H9 (cell line): ENCODE data around the gene OR9I1. TPM values are rescaled to one million over a fixed set of nuclear protein-coding genes. Genes with fewer than 3 reads are reported as not detected.

Source experiments
- DNase-seq: peaks from one replicate; pipeline ENCODE4 v3.0.0-alpha.2; 2017
- H2AFZ ChIP-seq: one replicate; pipeline ENCODE4 v1.6.1; 2013; ENCODE audit warnings: mild to moderate bottlenecking, low read length, control low read depth, moderate library complexity
- H2AK5ac ChIP-seq: 2 replicates; pipeline ENCODE4 v1.6.1; 2013; ENCODE audit warnings: low read length, control low read depth, mixed read lengths; ENCODE audit not compliant: insufficient read length
- H2BK120ac ChIP-seq: one replicate; pipeline ENCODE4 v1.6.1; 2013; ENCODE audit warnings: low read depth, mild to moderate bottlenecking, low read length, control low read depth, inconsistent platforms; ENCODE audit not compliant: poor library complexity, severe bottlenecking
- H2BK12ac ChIP-seq: 2 replicates; pipeline ENCODE4 v1.6.1; 2013; ENCODE audit warnings: low read length, control low read depth, mixed read lengths, low read depth; ENCODE audit not compliant: insufficient read length
- H2BK15ac ChIP-seq: 2 replicates; pipeline ENCODE4 v1.6.1; 2013; ENCODE audit warnings: low read depth, low read length, control low read depth
- H2BK20ac ChIP-seq: one replicate; pipeline ENCODE4 v1.6.1; 2013; ENCODE audit warnings: low read depth, mild to moderate bottlenecking, low read length, control low read depth, inconsistent platforms; ENCODE audit not compliant: poor library complexity, severe bottlenecking
- H2BK5ac ChIP-seq: 2 replicates; pipeline ENCODE4 v1.6.1; 2013; ENCODE audit warnings: low read length, control low read depth, mixed read lengths; ENCODE audit not compliant: insufficient read length
- H3K14ac ChIP-seq: 2 replicates; pipeline ENCODE4 v1.6.1; 2013; ENCODE audit warnings: low read length, control low read depth; ENCODE audit not compliant: insufficient read depth
- H3K18ac ChIP-seq: 2 replicates; pipeline ENCODE4 v1.6.1; 2013; ENCODE audit warnings: low read depth, mild to moderate bottlenecking, mixed read lengths, low read length, control low read depth; ENCODE audit not compliant: insufficient read length
- H3K23ac ChIP-seq: 2 replicates; pipeline ENCODE4 v1.6.1; 2013; ENCODE audit warnings: low read length, control low read depth, mixed read lengths, low read depth; ENCODE audit not compliant: insufficient read length
- H3K23me2 ChIP-seq: 2 replicates; pipeline ENCODE4 v1.6.1; 2013; ENCODE audit warnings: low read depth, mild to moderate bottlenecking, mixed read lengths, low read length, control low read depth; ENCODE audit not compliant: insufficient read length, poor library complexity, severe bottlenecking
- H3K27ac ChIP-seq: 2 replicates; pipeline ENCODE4 v1.5.1; 2013; ENCODE audit warnings: low read length, control low read depth, mixed read lengths, low read depth; ENCODE audit not compliant: insufficient read length
- H3K27me3 ChIP-seq: 2 replicates; pipeline ENCODE4 v1.6.1; 2013; ENCODE audit warnings: low read length, control low read depth, inconsistent platforms; ENCODE audit not compliant: insufficient read depth
- H3K4ac ChIP-seq: 2 replicates; pipeline ENCODE4 v1.6.1; 2013; ENCODE audit warnings: low read depth, mild to moderate bottlenecking, control low read depth, inconsistent platforms, low read length, moderate library complexity
- H3K4me1 ChIP-seq: 2 replicates; pipeline ENCODE4 v1.6.1; 2013; ENCODE audit warnings: low read length, control low read depth, inconsistent platforms; ENCODE audit not compliant: insufficient read depth
- H3K4me2 ChIP-seq: 2 replicates; pipeline ENCODE4 v1.6.1; 2013; ENCODE audit warnings: low read length, control low read depth, mixed read lengths; ENCODE audit not compliant: insufficient read length, insufficient read depth
- H3K56ac ChIP-seq: 2 replicates; pipeline ENCODE4 v1.6.1; 2013; ENCODE audit warnings: low read depth, mild to moderate bottlenecking, mixed read lengths, low read length, control low read depth; ENCODE audit not compliant: insufficient read length
- H3K79me1 ChIP-seq: 2 replicates; pipeline ENCODE4 v1.6.1; 2013; ENCODE audit warnings: low read depth, mild to moderate bottlenecking, moderate library complexity, low read length, control low read depth, inconsistent platforms; ENCODE audit not compliant: insufficient read depth, poor library complexity, severe bottlenecking
- H3K79me2 ChIP-seq: 2 replicates; pipeline ENCODE4 v1.6.1; 2013; ENCODE audit warnings: low read length, control low read depth, inconsistent platforms; ENCODE audit not compliant: insufficient read depth
- H3K9ac ChIP-seq: 2 replicates; pipeline ENCODE4 v1.6.1; 2013; ENCODE audit warnings: low read length, control low read depth, mixed read lengths; ENCODE audit not compliant: insufficient read length; ENCODE audit errors: extremely low read depth
- H3K9me3 ChIP-seq: one replicate; pipeline ENCODE4 v1.6.1; 2013; ENCODE audit warnings: low read depth, low read length, inconsistent platforms; ENCODE audit not compliant: control insufficient read depth
- H3T11ph ChIP-seq: one replicate; pipeline ENCODE4 v1.6.1; 2013; ENCODE audit warnings: mild to moderate bottlenecking, low read length, control low read depth, inconsistent platforms
- H4K20me1 ChIP-seq: one replicate; pipeline ENCODE4 v1.6.1; 2013; ENCODE audit not compliant: control insufficient read depth, insufficient read length, insufficient read depth
- H4K5ac ChIP-seq: 2 replicates; pipeline ENCODE4 v1.6.1; 2013; ENCODE audit warnings: low read depth, mild to moderate bottlenecking, mixed read lengths, low read length, control low read depth; ENCODE audit not compliant: insufficient read length
- H4K8ac ChIP-seq: replicated peaks from 2 replicates; pipeline ENCODE4 v1.6.1; 2013; ENCODE audit warnings: low read length, control low read depth, mixed read lengths, low read depth; ENCODE audit not compliant: insufficient read length
- H4K91ac ChIP-seq: 2 replicates; pipeline ENCODE4 v1.6.1; 2013; ENCODE audit warnings: low read depth, mild to moderate bottlenecking, moderate library complexity, mixed read lengths, low read length, control low read depth; ENCODE audit not compliant: insufficient read length
- H3K27ac Mint-ChIP-seq, 3 experiments: 2 replicates in 2 of 3; 3 replicates in 1 of 3; pipeline ENCODE4 v1.8.0; 2020 to 2021; ENCODE audit warnings: mixed read lengths in 3 of 3, mild to moderate bottlenecking in 1 of 3, moderate library complexity in 1 of 3
- H3K27me3 Mint-ChIP-seq: 2 replicates; pipeline ENCODE4 v1.8.0; 2021; ENCODE audit warnings: low read depth, mild to moderate bottlenecking, moderate library complexity, mixed read lengths
- H3K36me3 Mint-ChIP-seq, 3 experiments: 2 replicates in 2 of 3; 3 replicates in 1 of 3; pipeline ENCODE4 v1.8.0; 2020 to 2021; ENCODE audit warnings: low read depth in 3 of 3, mixed read lengths in 3 of 3; ENCODE audit not compliant: insufficient read depth in 1 of 3
- H3K4me1 Mint-ChIP-seq, 2 experiments: 2 replicates each; pipeline ENCODE4 v1.8.0; 2020; ENCODE audit warnings: mixed read lengths in 2 of 2
- H3K4me3 Mint-ChIP-seq, 2 experiments: 2 replicates in 1 of 2; 3 replicates in 1 of 2; pipeline ENCODE4 v1.8.0; 2020 to 2021; ENCODE audit warnings: mild to moderate bottlenecking in 2 of 2, mixed read lengths in 2 of 2, moderate library complexity in 1 of 2
- H3K9me3 Mint-ChIP-seq, 2 experiments: 2 replicates in 1 of 2; 3 replicates in 1 of 2; pipeline ENCODE4 v1.8.0; 2020; ENCODE audit warnings: mild to moderate bottlenecking in 2 of 2, mixed read lengths in 2 of 2, moderate library complexity in 1 of 2
- WGBS: extraction: QIAGEN DNeasy Blood & Tissue Kit; methylation state at CpG from one replicate; pipeline ENCODE4 v1.1.7; 2013; ENCODE audit warnings: missing lambda C conversion rate, low lambda C conversion rate, mixed read lengths; ENCODE audit not compliant: insufficient read length; ENCODE audit errors: extremely low coverage; 5-methylcytosine and 5-hydroxymethylcytosine counted together
- total RNA-seq: library from RNA; stranded (reverse); gene quantifications from 2 replicates; pipeline ENCODE4 v1.2.1, GENCODE V29; 2021
- TF ChIP-seq, protein P1 (sequence below): fragments of 200-600 bp; sonication (generic); conservative IDR thresholded peaks from 3 replicates; pipeline ENCODE4 v1.8.0; 2021; ENCODE audit warnings: antibody characterized with exemption, mild to moderate bottlenecking

The OR9I1 gene
- total RNA-seq, 1 experiment from 2014 or later, result not detected

- Histone ChIP-seq H3K79me1 (no peaks in the 10 kb centered on the region), H3K4me1 (no peaks in the 10 kb centered on the region), H4K5ac (no peak overlapping the region), H2AK5ac (no peak overlapping the region), H3K79me2 (no peaks in the 10 kb centered on the region), H3K14ac (no peak overlapping the region), H3K4ac (no peak overlapping the region), H3K18ac (no peak overlapping the region), H4K91ac (no peak overlapping the region), H2BK120ac (no peak overlapping the region), H3K27me3 (no peaks in the 10 kb centered on the region), H4K8ac (no peak overlapping the region), H2BK15ac (no peak overlapping the region), H3K27ac (no peak overlapping the region), H2AFZ (no peak overlapping the region), H4K20me1 (no peaks in the 10 kb centered on the region), H3K23ac (no peak overlapping the region), H3T11ph (no peak overlapping the region), H3K56ac (no peak overlapping the region), H3K4me2 (no peak overlapping the region), H3K9me3 (no peaks in the 10 kb centered on the region), H2BK5ac (no peak overlapping the region), H2BK20ac (no peak overlapping the region), H2BK12ac (no peak overlapping the region), H3K9ac (no peak overlapping the region), H3K23me2 (no peaks in the 10 kb centered on the region)
- H3K36me3 Mint-ChIP-seq, result no peaks in the 10 kb centered on the region
- H3K27me3 Mint-ChIP-seq, result no peaks in the 10 kb centered on the region
- TF ChIP-seq, protein P1, sequence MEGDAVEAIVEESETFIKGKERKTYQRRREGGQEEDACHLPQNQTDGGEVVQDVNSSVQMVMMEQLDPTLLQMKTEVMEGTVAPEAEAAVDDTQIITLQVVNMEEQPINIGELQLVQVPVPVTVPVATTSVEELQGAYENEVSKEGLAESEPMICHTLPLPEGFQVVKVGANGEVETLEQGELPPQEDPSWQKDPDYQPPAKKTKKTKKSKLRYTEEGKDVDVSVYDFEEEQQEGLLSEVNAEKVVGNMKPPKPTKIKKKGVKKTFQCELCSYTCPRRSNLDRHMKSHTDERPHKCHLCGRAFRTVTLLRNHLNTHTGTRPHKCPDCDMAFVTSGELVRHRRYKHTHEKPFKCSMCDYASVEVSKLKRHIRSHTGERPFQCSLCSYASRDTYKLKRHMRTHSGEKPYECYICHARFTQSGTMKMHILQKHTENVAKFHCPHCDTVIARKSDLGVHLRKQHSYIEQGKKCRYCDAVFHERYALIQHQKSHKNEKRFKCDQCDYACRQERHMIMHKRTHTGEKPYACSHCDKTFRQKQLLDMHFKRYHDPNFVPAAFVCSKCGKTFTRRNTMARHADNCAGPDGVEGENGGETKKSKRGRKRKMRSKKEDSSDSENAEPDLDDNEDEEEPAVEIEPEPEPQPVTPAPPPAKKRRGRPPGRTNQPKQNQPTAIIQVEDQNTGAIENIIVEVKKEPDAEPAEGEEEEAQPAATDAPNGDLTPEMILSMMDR, result no peak
- no CpG with 5 or more reads among the region's 1 CpG for WGBS
- 0 out of 4 replicates have a peak, but pooled peaks cover 0 to 2% of the 10 kb centered on the region in 2 experiments for H3K4me1 Mint-ChIP-seq
- no peak for DNase-seq
- 0 out of 7 replicates have a peak overlapping the region, but pooled peaks of 1 of the 3 experiments have one; percentile 31 for H3K27ac Mint-ChIP-seq
- H3K4me3 Mint-ChIP-seq, result no peak overlapping the region
- H3K9me3 Mint-ChIP-seq, result peaks cover 6% of the 10 kb centered on the region in 2 experiments; a peak in 3 of 5 replicates
These were observed 54.7 kb downstream of the OR9I1 start for GRCh38 chr11:58070585-58070984.
